SK-N-SH (cell line): ENCODE measurements around the gene HSPB9. TPM values are rescaled to one million over a fixed set of nuclear protein-coding genes. Genes with fewer than 3 reads are reported as not detected.

ENCODE experiments used
- CTCF ChIA-PET: fragments of 300-600, 350-600 bp; formaldehyde crosslinking; extraction: SDS; loops from one replicate; lab custom pipeline; 2021; lab: Yijun Ruan, JAX
- POLR2A ChIA-PET: fragments of 350-600 bp; sonication (Branson Sonifier 250); formaldehyde crosslinking; extraction: SDS; loops from one replicate; lab custom pipeline; 2020; ENCODE audit warnings: antibody characterized with exemption, inconsistent platforms; lab: Yijun Ruan, JAX
- DNase-seq: peaks from one replicate; pipeline ENCODE4 v3.0.0; 2012
- H2AFZ ChIP-seq: fragments of 200-600 bp; sonication (generic); 2 replicates; pipeline ENCODE4 v1.8.1; 2016; ENCODE audit warnings: antibody characterized with exemption, mild to moderate bottlenecking, low read depth
- H3F3A ChIP-seq: fragments of 200-600 bp; sonication (generic); replicated peaks from 2 replicates; pipeline ENCODE3; 2016; ENCODE audit warnings: antibody characterized with exemption, mild to moderate bottlenecking; ENCODE audit not compliant: insufficient read depth
- H3K27ac ChIP-seq, 2 experiments: fragments of 200-500 bp in 1 of 2; fragments of 200-600 bp in 1 of 2; sonication (Bioruptor generic) in 1 of 2; sonication (generic), shearing (Covaris generic) in 1 of 2; 2 replicates each; pipeline versions ENCODE4 v1.5.1 to v1.6.1; 2014 to 2016; ENCODE audit warnings: low read depth in 2 of 2, inconsistent platforms in 1 of 2, low read length in 1 of 2, mild to moderate bottlenecking in 1 of 2, mixed read lengths in 1 of 2
- H3K27me3 ChIP-seq: fragments of 200-600 bp; sonication (generic), shearing (Covaris generic); 2 replicates; pipeline ENCODE4 v1.6.1; 2016; ENCODE audit warnings: mixed run types; ENCODE audit not compliant: insufficient read depth
- H3K36me3 ChIP-seq, 2 experiments: fragments of 200-500 bp in 1 of 2; fragments of 200-600 bp in 1 of 2; sonication (Bioruptor generic) in 1 of 2; sonication (generic) in 1 of 2; replicated peaks in 1 of 2; 2 replicates each; pipeline versions ENCODE3 to v1.5.1; 2014 to 2016; ENCODE audit warnings: low read length in 1 of 2, mild to moderate bottlenecking in 1 of 2; ENCODE audit not compliant: insufficient read depth in 2 of 2, control insufficient read depth in 1 of 2
- H3K4me1 ChIP-seq, 2 experiments: fragments of 200-500 bp in 1 of 2; fragments of 200-600 bp in 1 of 2; sonication (Bioruptor generic) in 1 of 2; sonication (generic), shearing (Covaris generic) in 1 of 2; 2 replicates each; pipeline versions ENCODE4 v1.5.1 to v1.6.1; 2014 to 2016; ENCODE audit warnings: low read depth in 1 of 2, low read length in 1 of 2, mixed run types in 1 of 2; ENCODE audit not compliant: insufficient read depth in 2 of 2, control insufficient read depth in 1 of 2
- H3K4me2 ChIP-seq: fragments of 200-600 bp; sonication (generic), shearing (Covaris generic); 2 replicates; pipeline ENCODE4 v1.6.1; 2017; ENCODE audit warnings: mixed run types
- H3K4me3 ChIP-seq, 2 experiments: fragments of 200-500 bp in 1 of 2; fragments of 200-600 bp in 1 of 2; sonication (Bioruptor generic) in 1 of 2; sonication (generic), shearing (Covaris generic) in 1 of 2; 2 replicates each; pipeline versions ENCODE4 v1.5.1 to v1.8.1; 2014 to 2016; ENCODE audit warnings: low read depth in 2 of 2, inconsistent platforms in 1 of 2, low read length in 1 of 2, mild to moderate bottlenecking in 1 of 2, mixed read lengths in 1 of 2, moderate library complexity in 1 of 2
- H3K79me2 ChIP-seq: fragments of 200-600 bp; sonication (generic); 2 replicates; pipeline ENCODE4 v1.8.1; 2017; ENCODE audit warnings: mild to moderate bottlenecking; ENCODE audit not compliant: insufficient read depth
- H3K9ac ChIP-seq: fragments of 200-600 bp; sonication (generic); 2 replicates; pipeline ENCODE4 v1.6.1; 2017; ENCODE audit warnings: mixed run types
- H3K9me2 ChIP-seq: fragments of 200-600 bp; sonication (generic); 2 replicates; pipeline ENCODE4 v1.6.1; 2017; ENCODE audit warnings: mixed run types
- H3K9me3 ChIP-seq: fragments of 200-600 bp; sonication (generic); 2 replicates; pipeline ENCODE4 v1.6.1; 2017; ENCODE audit warnings: mixed run types, mild to moderate bottlenecking, moderate library complexity
- H4K20me1 ChIP-seq: fragments of 200-600 bp; sonication (generic); 2 replicates; pipeline ENCODE4 v1.6.1; 2017; ENCODE audit warnings: mild to moderate bottlenecking, mixed run types; ENCODE audit not compliant: insufficient read depth
- CHD2 ChIP-seq: fragments of 150-350 bp; IDR thresholded peaks from 2 replicates; pipeline ENCODE4 v1.6.1; 2018; ENCODE audit warnings: low read length; ENCODE audit not compliant: partially characterized antibody
- ELF1 ChIP-seq: IDR thresholded peaks from 2 replicates; pipeline ENCODE4 v1.4.0; 2012
- EP300 ChIP-seq, 2 experiments: IDR thresholded peaks; 2 replicates each; pipeline versions ENCODE4 v1.4.0 to v1.6.1; 2012; ENCODE audit warnings: borderline replicate concordance in 1 of 2, low read depth in 1 of 2, low read length in 1 of 2
- FOXJ3 ChIP-seq: sonication (generic); formaldehyde crosslinking; IDR thresholded peaks from 2 replicates; pipeline ENCODE4 v1.5.1; 2020; ENCODE audit warnings: mild to moderate bottlenecking, missing genetic modification reagents
- FOXM1 ChIP-seq: IDR thresholded peaks from 2 replicates; pipeline ENCODE4 v1.4.0; 2012; ENCODE audit warnings: low read depth, mild to moderate bottlenecking
- NFIC ChIP-seq: IDR thresholded peaks from 2 replicates; pipeline ENCODE4 v1.4.0; 2012; ENCODE audit warnings: borderline replicate concordance
- RAD21 ChIP-seq: IDR thresholded peaks from 2 replicates; pipeline ENCODE4 v1.6.1; 2012; ENCODE audit warnings: mild to moderate bottlenecking, low read length
- SMC3 ChIP-seq: IDR thresholded peaks from 2 replicates; pipeline ENCODE4 v1.6.1; 2012; ENCODE audit warnings: low read depth, low read length, improper control_type of control experiment
- TCF12 ChIP-seq: IDR thresholded peaks from 2 replicates; pipeline ENCODE4 v1.4.0; 2012
- WGBS: methylation state at CpG from one replicate; pipeline ENCODE4 v1.1.6; 2017; ENCODE audit warnings: low lambda C conversion rate; 5-methylcytosine and 5-hydroxymethylcytosine counted together
- polyA plus RNA-seq, 3 experiments: library from polyadenylated mRNA; depleted of rRNA; stranded (reverse); fragments of >200 nt; gene quantifications; 2 replicates each; pipeline ENCODE4 v1.2.3, GENCODE V29; 2012
- TF ChIP-seq, protein P1 (sequence below): IDR thresholded peaks from 2 replicates; pipeline ENCODE4 v1.4.0; 2012; ENCODE audit warnings: low read depth
- TF ChIP-seq, protein P2 (sequence below): fragments of 150-350 bp; IDR thresholded peaks from 2 replicates; pipeline ENCODE4 v1.6.1; 2017; ENCODE audit warnings: antibody characterized with exemption, low read length, low read depth, borderline replicate concordance
- TF ChIP-seq, protein P3 (sequence below): IDR thresholded peaks from 2 replicates; pipeline ENCODE4; 2012
- TF ChIP-seq, protein P4 (sequence below): IDR thresholded peaks from 2 replicates; pipeline ENCODE4 v1.6.1; 2012; ENCODE audit warnings: mild to moderate bottlenecking, low read depth, low read length, moderate library complexity

Gene HSPB9
- polyA plus RNA-seq, 1 of the 3 experiments (the other 2 are of a cell fraction), result 0.05 TPM

DNA sequence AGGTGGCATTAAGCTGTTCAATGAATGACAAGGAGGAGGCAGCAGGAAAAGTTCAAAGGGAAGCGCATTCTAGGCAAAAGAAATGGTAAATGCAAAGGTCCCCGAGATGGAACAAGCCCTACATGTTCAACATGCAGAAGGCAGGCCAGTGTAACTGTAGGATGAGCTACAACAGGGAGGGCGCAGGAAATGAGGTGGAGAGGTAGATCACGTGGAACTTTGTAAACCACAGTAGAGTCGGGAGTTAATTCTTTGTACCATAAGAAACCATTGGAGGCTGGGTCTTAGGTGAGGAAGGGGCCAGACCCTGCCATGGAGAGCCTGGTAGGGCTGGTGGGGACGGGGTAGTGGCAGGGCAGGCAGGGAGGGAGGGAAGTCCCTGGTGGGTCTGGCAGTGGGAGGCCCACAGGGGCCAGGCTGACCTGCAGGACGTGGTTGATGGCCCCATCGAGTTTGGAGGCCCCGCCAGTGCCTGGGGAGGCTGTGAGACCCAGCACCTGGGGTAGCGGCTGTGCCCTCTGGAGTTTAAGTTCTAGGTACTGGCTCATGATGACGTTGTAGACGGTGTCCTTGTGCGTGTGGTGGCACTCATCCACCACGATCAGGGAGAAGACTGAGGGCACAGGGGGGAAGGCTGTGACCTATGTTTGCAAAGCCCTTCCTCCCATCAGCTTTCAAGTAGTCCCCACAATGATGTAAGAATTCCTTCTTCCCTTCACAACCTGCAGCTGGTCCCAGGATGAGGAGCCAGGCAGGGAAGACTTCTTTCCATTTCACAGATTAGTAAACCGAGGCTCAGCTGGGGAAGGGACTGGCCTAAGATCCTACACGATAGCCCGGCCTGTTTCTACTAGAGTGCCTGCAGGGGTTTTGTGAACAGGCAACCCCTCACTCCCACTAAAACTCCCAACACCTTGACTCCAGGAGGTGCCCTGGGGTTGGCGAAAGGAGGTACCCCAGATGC is 12.0 kb upstream of the HSPB9 start:
- peaks cover 0 to 18% of the 10 kb centered on the region in 2 experiments for H3K36me3 ChIP-seq
- no peak overlapping the region for H3K4me2 ChIP-seq
- H3K9ac ChIP-seq, result no peak overlapping the region
- no peaks in the 10 kb centered on the region for H3K27me3 ChIP-seq
- H4K20me1 ChIP-seq, result no peaks in the 10 kb centered on the region
- TF ChIP-seq, protein P1, sequence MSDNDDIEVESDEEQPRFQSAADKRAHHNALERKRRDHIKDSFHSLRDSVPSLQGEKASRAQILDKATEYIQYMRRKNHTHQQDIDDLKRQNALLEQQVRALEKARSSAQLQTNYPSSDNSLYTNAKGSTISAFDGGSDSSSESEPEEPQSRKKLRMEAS, result no peak
- TF ChIP-seq, protein P2, sequence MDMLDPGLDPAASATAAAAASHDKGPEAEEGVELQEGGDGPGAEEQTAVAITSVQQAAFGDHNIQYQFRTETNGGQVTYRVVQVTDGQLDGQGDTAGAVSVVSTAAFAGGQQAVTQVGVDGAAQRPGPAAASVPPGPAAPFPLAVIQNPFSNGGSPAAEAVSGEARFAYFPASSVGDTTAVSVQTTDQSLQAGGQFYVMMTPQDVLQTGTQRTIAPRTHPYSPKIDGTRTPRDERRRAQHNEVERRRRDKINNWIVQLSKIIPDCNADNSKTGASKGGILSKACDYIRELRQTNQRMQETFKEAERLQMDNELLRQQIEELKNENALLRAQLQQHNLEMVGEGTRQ, result no peak
- TF ChIP-seq, protein P3, sequence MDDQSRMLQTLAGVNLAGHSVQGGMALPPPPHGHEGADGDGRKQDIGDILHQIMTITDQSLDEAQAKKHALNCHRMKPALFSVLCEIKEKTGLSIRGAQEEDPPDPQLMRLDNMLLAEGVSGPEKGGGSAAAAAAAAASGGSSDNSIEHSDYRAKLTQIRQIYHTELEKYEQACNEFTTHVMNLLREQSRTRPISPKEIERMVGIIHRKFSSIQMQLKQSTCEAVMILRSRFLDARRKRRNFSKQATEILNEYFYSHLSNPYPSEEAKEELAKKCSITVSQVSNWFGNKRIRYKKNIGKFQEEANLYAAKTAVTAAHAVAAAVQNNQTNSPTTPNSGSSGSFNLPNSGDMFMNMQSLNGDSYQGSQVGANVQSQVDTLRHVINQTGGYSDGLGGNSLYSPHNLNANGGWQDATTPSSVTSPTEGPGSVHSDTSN, result no peak
- no peak for TF ChIP-seq CHD2
- TF ChIP-seq, all 33 proteins: peak for 0
- POLR2A ChIA-PET, result interaction anchor here (1.2 kb wide), 1 partner anchor 10 kb away, joined by 3 read pairs; the partner anchor contains the start of gene KAT2A
- H3K4me1 ChIP-seq, result peaks cover 0 to 11% of the 10 kb centered on the region in 2 experiments; a peak in 1 of 4 replicates
- WGBS, result 93% methylated on average over 16 of the region's 18 CpGs
- CTCF ChIA-PET, result interaction anchor here (0.5 to 29.9 kb wide), 6 partner anchors 9 to 148 kb away, joined by 3 to 496 read pairs (median 9); partner anchors contain the start of genes DNAJC7, KAT2A and NKIRAS2
- H3K79me2 ChIP-seq, result no peaks in the 10 kb centered on the region
- H3F3A ChIP-seq, result no peaks in the 10 kb centered on the region
- no peaks in the 10 kb centered on the region for H3K9me3 ChIP-seq
- no peak overlapping the region for H2AFZ ChIP-seq
- DNase-seq, result no peak
- H3K4me3 ChIP-seq, result no peak overlapping the region
- no peaks in the 10 kb centered on the region for H3K9me2 ChIP-seq
- H3K27ac ChIP-seq, result no peak overlapping the region

DNA sequence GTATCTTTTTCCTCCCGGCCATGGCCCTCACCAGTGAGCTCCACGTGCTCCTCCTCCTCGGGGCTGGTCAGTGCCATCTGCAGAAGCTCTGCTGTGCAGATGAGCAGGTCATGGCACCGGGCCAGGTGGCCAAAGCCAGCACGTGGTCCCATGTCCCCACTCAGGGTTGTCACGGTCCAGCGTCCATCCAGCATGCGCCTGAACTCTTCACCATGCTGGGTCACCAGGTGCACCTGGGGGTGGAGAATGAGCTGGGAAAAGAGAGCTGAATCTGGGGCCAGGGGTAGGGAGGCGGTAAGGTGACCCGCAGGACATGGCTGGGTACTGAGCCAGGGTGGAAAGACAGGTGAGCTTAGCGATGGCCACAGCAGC is 11.4 kb upstream of the HSPB9 start:
- Histone ChIP-seq H3K9ac (no peak overlapping the region), H3K27me3 (no peaks in the 10 kb centered on the region), H3K27ac (no peak overlapping the region), H3K36me3 (peaks cover 3 to 22% of the 10 kb centered on the region in 2 experiments), H3K4me1 (peaks cover 0 to 11% of the 10 kb centered on the region in 2 experiments; a peak in 1 of 4 replicates), H3K4me2 (no peak overlapping the region), H3K9me2 (no peaks in the 10 kb centered on the region), H3K4me3 (no peak overlapping the region), H4K20me1 (no peaks in the 10 kb centered on the region), H3F3A (no peaks in the 10 kb centered on the region), H2AFZ (no peak overlapping the region), H3K9me3 (no peaks in the 10 kb centered on the region), H3K79me2 (no peaks in the 10 kb centered on the region)
- DNase-seq, result peak; percentile 51
- CTCF ChIA-PET, result interaction anchor here (1.5 to 29.9 kb wide), 5 partner anchors 10 to 148 kb away, joined by 7 to 496 read pairs (median 10); partner anchors contain the start of genes DNAJC7, KAT2A and NKIRAS2
- POLR2A ChIA-PET, result no interaction called here
- 72% methylated on average over 7 of the region's 11 CpGs for WGBS
- TF ChIP-seq FOXJ3 (CRISPR knock-in tag), result no peak
- TF ChIP-seq EP300 (IDR thresholded peaks at IDR 0.05; ENCODE audit: borderline replicate concordance in 1 of 2, low read depth in 1 of 2, low read length in 1 of 2), result no peak
- TF ChIP-seq CHD2, result no peak
- no peak for TF ChIP-seq SMC3
- no peak for TF ChIP-seq FOXM1
- TF ChIP-seq NFIC, result no peak
- no peak for TF ChIP-seq TCF12
- TF ChIP-seq RAD21, result no peak
- TF ChIP-seq, protein P4, sequence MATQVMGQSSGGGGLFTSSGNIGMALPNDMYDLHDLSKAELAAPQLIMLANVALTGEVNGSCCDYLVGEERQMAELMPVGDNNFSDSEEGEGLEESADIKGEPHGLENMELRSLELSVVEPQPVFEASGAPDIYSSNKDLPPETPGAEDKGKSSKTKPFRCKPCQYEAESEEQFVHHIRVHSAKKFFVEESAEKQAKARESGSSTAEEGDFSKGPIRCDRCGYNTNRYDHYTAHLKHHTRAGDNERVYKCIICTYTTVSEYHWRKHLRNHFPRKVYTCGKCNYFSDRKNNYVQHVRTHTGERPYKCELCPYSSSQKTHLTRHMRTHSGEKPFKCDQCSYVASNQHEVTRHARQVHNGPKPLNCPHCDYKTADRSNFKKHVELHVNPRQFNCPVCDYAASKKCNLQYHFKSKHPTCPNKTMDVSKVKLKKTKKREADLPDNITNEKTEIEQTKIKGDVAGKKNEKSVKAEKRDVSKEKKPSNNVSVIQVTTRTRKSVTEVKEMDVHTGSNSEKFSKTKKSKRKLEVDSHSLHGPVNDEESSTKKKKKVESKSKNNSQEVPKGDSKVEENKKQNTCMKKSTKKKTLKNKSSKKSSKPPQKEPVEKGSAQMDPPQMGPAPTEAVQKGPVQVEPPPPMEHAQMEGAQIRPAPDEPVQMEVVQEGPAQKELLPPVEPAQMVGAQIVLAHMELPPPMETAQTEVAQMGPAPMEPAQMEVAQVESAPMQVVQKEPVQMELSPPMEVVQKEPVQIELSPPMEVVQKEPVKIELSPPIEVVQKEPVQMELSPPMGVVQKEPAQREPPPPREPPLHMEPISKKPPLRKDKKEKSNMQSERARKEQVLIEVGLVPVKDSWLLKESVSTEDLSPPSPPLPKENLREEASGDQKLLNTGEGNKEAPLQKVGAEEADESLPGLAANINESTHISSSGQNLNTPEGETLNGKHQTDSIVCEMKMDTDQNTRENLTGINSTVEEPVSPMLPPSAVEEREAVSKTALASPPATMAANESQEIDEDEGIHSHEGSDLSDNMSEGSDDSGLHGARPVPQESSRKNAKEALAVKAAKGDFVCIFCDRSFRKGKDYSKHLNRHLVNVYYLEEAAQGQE, result no peak
- TF ChIP-seq ELF1, result no peak
